HL-60 (cell line): ENCODE measurements around the gene SPATA46.

Experiments
- CTCF ChIP-seq: IDR thresholded peaks from one replicate; pipeline ENCODE4 v1.5.1; 2011; ENCODE audit warnings: low read length, control low read depth, inconsistent platforms; ENCODE audit not compliant: insufficient read depth
- GABPA ChIP-seq: IDR thresholded peaks from 2 replicates; pipeline ENCODE4 v1.6.1; 2012; ENCODE audit warnings: low read depth
- POLR2AphosphoS5 ChIP-seq: IDR thresholded peaks from 2 replicates; pipeline ENCODE4 v1.6.1; 2012; ENCODE audit warnings: low read depth
- REST ChIP-seq: IDR thresholded peaks from 2 replicates; pipeline ENCODE4 v1.6.1; 2012; ENCODE audit warnings: low read depth; ENCODE audit not compliant: insufficient replicate concordance
- SPI1 ChIP-seq: IDR thresholded peaks from 2 replicates; pipeline ENCODE4 v1.6.1; 2012; ENCODE audit warnings: low read depth, mild to moderate bottlenecking, borderline replicate concordance

GRCh38 chr1:162333991-162334390 is 42.7 kb downstream of the SPATA46 start:
- TF ChIP-seq CTCF (no peak), REST (no peak), POLR2AphosphoS5 (no peak), SPI1 (no peak), GABPA (no peak)
